KMS-11 (cell line): ENCODE measurements around the gene AACS.

Experiments
- H2AFZ ChIP-seq: fragments of 200-600 bp; sonication (generic); 2 replicates; pipeline ENCODE4 v1.6.1; 2016; ENCODE audit warnings: antibody characterized with exemption, mixed run types, low read depth
- H3K27ac ChIP-seq: fragments of 200-600 bp; sonication (generic); 2 replicates; pipeline ENCODE4 v1.6.1; 2016; ENCODE audit warnings: mild to moderate bottlenecking, mixed run types
- H3K27me3 ChIP-seq: fragments of 200-600 bp; sonication (generic); 2 replicates; pipeline ENCODE4 v1.6.1; 2017; ENCODE audit warnings: mild to moderate bottlenecking, low read depth, mixed run types, moderate library complexity; ENCODE audit not compliant: insufficient read depth
- H3K36me3 ChIP-seq: fragments of 200-600 bp; sonication (generic); 2 replicates; pipeline ENCODE4 v1.6.1; 2017; ENCODE audit warnings: mild to moderate bottlenecking, mixed run types; ENCODE audit not compliant: insufficient read depth
- H3K4me1 ChIP-seq: fragments of 200-600 bp; sonication (generic); 2 replicates; pipeline ENCODE4 v1.6.1; 2016; ENCODE audit warnings: mild to moderate bottlenecking, low read depth, mixed run types; ENCODE audit not compliant: poor library complexity, severe bottlenecking
- H3K4me2 ChIP-seq: fragments of 200-600 bp; sonication (generic); 2 replicates; pipeline ENCODE4 v1.7.0; 2016; ENCODE audit warnings: mild to moderate bottlenecking, mixed run types
- H3K4me3 ChIP-seq: fragments of 200-600 bp; sonication (generic); IDR thresholded peaks from 2 replicates; pipeline ENCODE4 v1.6.1; 2017; ENCODE audit warnings: low read depth, low read length, mixed read lengths; ENCODE audit not compliant: insufficient read depth
- H3K79me2 ChIP-seq: fragments of 200-600 bp; sonication (generic); 2 replicates; pipeline ENCODE4 v1.6.1; 2016; ENCODE audit warnings: low read depth, mixed run types; ENCODE audit not compliant: insufficient read depth
- H3K9ac ChIP-seq: fragments of 200-600 bp; sonication (generic); 2 replicates; pipeline ENCODE4 v1.6.1; 2016; ENCODE audit warnings: mild to moderate bottlenecking, mixed run types
- H4K20me1 ChIP-seq: fragments of 200-600 bp; sonication (generic); 2 replicates; pipeline ENCODE4 v1.6.1; 2016; ENCODE audit warnings: mild to moderate bottlenecking, mixed run types; ENCODE audit not compliant: insufficient read depth
- TF ChIP-seq, protein P1 (sequence below): fragments of 200-600 bp; sonication (generic); conservative IDR thresholded peaks from 2 replicates; pipeline ENCODE4 v1.6.1; 2017; ENCODE audit warnings: low read depth, mild to moderate bottlenecking, antibody characterized with exemption, low read length, moderate library complexity, mixed read lengths

Gene AACS, protein sequence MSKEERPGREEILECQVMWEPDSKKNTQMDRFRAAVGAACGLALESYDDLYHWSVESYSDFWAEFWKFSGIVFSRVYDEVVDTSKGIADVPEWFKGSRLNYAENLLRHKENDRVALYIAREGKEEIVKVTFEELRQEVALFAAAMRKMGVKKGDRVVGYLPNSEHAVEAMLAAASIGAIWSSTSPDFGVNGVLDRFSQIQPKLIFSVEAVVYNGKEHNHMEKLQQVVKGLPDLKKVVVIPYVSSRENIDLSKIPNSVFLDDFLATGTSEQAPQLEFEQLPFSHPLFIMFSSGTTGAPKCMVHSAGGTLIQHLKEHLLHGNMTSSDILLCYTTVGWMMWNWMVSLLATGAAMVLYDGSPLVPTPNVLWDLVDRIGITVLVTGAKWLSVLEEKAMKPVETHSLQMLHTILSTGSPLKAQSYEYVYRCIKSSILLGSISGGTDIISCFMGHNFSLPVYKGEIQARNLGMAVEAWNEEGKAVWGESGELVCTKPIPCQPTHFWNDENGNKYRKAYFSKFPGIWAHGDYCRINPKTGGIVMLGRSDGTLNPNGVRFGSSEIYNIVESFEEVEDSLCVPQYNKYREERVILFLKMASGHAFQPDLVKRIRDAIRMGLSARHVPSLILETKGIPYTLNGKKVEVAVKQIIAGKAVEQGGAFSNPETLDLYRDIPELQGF

DNA sequence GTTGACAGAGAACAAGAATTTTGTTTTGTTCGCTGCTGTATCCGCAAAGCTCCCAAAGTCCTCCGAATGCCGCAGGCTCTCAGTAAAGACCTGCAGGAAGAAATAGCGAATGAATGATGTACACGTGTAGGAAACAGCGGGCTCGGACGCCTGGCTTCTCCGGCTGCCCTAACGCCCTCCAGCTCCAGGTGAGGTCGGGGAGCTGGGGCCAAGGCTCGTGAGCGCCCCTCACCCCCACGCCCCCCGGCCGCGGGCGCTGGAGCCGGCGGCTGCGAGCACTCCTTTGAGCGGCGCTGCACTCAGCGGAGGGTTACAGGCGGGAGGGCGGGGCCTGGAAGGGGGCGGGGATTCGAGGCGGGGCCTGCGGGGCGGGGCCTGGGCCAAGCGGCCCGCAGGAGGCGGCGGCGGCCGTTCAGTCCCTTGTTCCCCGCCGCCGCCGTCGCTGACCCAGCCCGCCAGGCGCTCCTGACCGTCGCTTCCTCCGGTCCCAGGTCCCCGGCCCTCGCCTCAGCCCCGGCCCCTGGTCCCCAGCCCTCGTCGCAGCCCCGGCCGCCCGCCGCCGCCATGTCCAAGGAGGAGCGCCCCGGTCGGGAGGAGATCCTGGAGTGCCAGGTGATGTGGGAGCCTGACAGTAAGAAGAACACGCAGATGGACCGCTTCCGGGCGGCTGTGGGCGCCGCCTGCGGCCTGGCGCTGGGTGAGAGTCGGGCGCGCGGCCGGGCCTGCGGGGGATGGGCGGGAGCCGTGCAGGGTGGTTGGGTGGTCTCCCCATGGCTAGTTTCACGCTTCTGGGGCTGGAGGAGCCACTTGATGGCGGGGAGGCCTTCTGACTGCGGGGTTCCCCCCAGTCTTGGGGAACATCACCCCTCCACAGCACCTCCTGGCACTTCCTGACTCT is at the start of gene AACS:
AACS (plus strand) TSS at position 415 of the 898 bp plus-strand sequence; CDS start at position 565, 150 bp downstream.
- no peaks in the 10 kb centered on the region for H3K36me3 ChIP-seq
- peak within 1 kb of the TSS; percentile 56; the same call in 1 of the 2 replicates for H3K9ac ChIP-seq
- TF ChIP-seq, protein P1, sequence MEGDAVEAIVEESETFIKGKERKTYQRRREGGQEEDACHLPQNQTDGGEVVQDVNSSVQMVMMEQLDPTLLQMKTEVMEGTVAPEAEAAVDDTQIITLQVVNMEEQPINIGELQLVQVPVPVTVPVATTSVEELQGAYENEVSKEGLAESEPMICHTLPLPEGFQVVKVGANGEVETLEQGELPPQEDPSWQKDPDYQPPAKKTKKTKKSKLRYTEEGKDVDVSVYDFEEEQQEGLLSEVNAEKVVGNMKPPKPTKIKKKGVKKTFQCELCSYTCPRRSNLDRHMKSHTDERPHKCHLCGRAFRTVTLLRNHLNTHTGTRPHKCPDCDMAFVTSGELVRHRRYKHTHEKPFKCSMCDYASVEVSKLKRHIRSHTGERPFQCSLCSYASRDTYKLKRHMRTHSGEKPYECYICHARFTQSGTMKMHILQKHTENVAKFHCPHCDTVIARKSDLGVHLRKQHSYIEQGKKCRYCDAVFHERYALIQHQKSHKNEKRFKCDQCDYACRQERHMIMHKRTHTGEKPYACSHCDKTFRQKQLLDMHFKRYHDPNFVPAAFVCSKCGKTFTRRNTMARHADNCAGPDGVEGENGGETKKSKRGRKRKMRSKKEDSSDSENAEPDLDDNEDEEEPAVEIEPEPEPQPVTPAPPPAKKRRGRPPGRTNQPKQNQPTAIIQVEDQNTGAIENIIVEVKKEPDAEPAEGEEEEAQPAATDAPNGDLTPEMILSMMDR = no peak
- no peaks in the 10 kb centered on the region for H3K27me3 ChIP-seq
- H3K4me2 ChIP-seq = peak within 1 kb of the TSS; percentile 84
- H3K27ac ChIP-seq = peak within 1 kb of the TSS; percentile 22; the same call in 1 of the 2 replicates
- no peak within 1 kb of the TSS for H3K4me3 ChIP-seq
- peak within 1 kb of the TSS; percentile 89 for H2AFZ ChIP-seq
- peaks cover 11% of the 10 kb centered on the region for H3K4me1 ChIP-seq
- H4K20me1 ChIP-seq = no peaks in the 10 kb centered on the region
- H3K79me2 ChIP-seq = no peaks in the 10 kb centered on the region

DNA sequence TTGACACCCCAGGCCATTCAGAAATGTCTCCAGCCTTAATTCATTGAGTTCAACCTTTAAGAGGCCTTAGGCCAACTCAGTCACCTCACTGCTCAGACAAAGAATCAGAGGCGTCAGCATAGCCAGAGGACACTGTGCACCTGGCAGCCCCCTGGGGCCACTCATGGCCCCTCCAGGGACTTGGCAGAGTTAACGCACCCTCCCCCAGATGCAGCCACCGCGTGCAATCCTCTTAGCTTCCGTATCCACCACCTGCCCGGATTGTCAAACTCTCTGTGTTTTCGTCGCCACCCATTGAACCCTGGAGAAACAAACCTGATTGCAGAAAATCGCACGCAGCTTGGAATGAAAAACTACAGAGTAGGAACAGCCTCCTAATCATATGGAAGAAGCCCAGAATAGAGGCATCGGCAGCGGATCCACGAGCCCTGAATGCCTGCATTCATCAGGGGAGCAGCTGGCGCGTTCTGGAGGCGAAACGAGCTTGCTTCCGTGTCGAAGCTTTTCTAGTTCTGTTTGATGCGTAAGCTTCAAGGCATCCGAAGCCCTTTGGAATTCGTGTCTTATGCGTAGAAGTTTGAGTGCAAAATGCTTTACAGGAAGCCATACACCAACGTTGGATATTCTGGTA is 49.4 kb upstream of the AACS start:
- H3K27ac ChIP-seq = no peak overlapping the region
- no peak overlapping the region for H3K9ac ChIP-seq
- no peaks in the 10 kb centered on the region for H3K27me3 ChIP-seq
- TF ChIP-seq, protein P1 = no peak
- H3K4me2 ChIP-seq = no peak overlapping the region
- H4K20me1 ChIP-seq = no peaks in the 10 kb centered on the region
- no peaks in the 10 kb centered on the region for H3K79me2 ChIP-seq
- H2AFZ ChIP-seq = no peak overlapping the region
- H3K36me3 ChIP-seq = no peaks in the 10 kb centered on the region
- H3K4me3 ChIP-seq = no peak overlapping the region
- no peaks in the 10 kb centered on the region for H3K4me1 ChIP-seq

DNA sequence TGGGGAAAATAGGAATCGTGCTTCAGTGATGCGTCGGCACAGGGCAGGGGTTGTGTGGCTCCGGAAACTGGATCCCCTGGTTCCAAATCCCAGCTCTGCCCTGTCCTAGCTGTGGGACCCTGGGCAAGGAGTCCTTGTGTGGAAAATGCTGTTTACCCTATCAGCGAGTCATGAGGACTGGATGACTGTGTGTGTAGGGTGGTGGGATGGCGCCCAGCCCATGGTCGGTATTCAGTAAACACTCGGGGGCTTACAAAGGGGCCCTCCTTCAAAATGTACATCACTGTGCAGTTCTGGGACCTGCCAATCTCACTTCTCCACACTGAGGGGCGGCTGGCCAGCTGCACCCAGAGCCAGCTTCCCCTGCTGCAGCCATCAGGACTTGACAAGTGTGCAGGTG is 47.4 kb upstream of the AACS start:
- H3K36me3 ChIP-seq = no peaks in the 10 kb centered on the region
- no peak overlapping the region for H3K4me2 ChIP-seq
- TF ChIP-seq, protein P1 = no peak
- H3K4me1 ChIP-seq = no peaks in the 10 kb centered on the region
- no peak overlapping the region for H3K4me3 ChIP-seq
- no peaks in the 10 kb centered on the region for H3K27me3 ChIP-seq
- no peak overlapping the region for H2AFZ ChIP-seq
- H4K20me1 ChIP-seq = no peaks in the 10 kb centered on the region
- no peak overlapping the region for H3K9ac ChIP-seq
- no peak overlapping the region for H3K27ac ChIP-seq
- H3K79me2 ChIP-seq = no peaks in the 10 kb centered on the region

DNA sequence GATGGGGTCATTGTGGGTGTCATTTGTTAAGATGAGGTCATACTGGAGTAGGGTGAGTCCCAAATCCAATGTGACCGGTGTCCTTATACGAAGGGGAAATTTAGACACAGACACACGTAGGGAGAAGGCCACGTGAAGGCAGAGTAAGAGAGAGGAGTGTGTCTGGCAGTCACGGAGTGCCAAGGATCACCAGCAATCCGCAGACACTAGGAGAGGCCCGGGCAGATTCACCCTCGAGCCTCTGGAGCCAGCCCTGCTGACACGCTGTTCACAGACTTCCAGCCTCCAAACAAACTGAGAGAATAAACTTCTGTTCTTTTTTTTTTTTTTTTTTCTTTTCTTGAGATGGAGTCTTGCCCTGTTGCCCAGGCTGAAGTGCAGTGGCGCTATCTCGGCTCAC is 46.9 kb upstream of the AACS start:
- Histone ChIP-seq H4K20me1 (no peaks in the 10 kb centered on the region), H3K36me3 (no peaks in the 10 kb centered on the region), H3K4me3 (no peak overlapping the region), H3K4me2 (no peak overlapping the region), H3K27ac (no peak overlapping the region), H3K27me3 (no peaks in the 10 kb centered on the region), H3K4me1 (no peaks in the 10 kb centered on the region), H3K9ac (no peak overlapping the region), H2AFZ (no peak overlapping the region), H3K79me2 (no peaks in the 10 kb centered on the region)
- TF ChIP-seq, protein P1 = no peak
